ENCODE measurements around the gene ZG16. TPM values are rescaled to one million over a fixed set of nuclear protein-coding genes. Genes with fewer than 3 reads are reported as not detected.

Gene ZG16
- total and polyA plus RNA-seq, 2 of the 8 experiments (the other 6 are each of a cell fraction or from before 2014, with no cell fraction given): not detected

DNA sequence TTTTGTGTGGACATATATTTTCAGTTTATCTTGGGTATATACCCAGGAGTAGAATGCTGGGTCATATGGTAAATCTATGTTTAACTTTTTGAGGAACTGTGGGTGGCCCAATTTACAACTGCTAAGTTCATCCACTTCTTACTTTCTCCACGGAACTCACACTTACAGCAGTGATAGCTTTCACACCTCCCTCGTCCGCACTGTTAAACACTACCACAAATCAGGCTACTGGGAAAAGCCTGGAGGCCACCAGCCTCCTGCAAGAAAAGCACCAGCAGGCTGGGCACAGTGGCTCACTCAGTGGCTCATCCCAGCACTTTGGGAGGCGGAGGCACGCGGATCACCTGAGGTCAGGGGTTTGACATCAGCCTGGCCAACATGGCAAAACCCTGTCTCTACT is 14.7 kb upstream of the ZG16 start:
- Histone ChIP-seq H3K14ac (ENCODE audit: insufficient read length) (no peak overlapping the region), H3K23me2 (ENCODE audit: low read depth, low read length) (no peaks in the 10 kb centered on the region), H4K5ac (ENCODE audit: insufficient read length, low read depth, low read length) (no peak overlapping the region), H2BK120ac (replicated peaks; ENCODE audit: low read depth, low read length) (no peak overlapping the region), H3K4me2 (ENCODE audit: insufficient read depth in 1 of 2, low read depth in 2 of 2, low read length in 2 of 2) (no peak overlapping the region), H4K20me1 (replicated peaks in 1 of 2; ENCODE audit: control insufficient read depth in 1 of 2, insufficient read depth in 2 of 2, low read length in 2 of 2) (no peaks in the 10 kb centered on the region), H3K23ac (ENCODE audit: insufficient read length) (no peak overlapping the region), H2BK5ac (ENCODE audit: low read depth, low read length) (no peak overlapping the region), H2AK5ac (ENCODE audit: low read depth, low read length) (no peak overlapping the region), H3K79me2 (ENCODE audit: control insufficient read depth in 1 of 2, insufficient read depth in 2 of 2, low read length in 2 of 2) (no peaks in the 10 kb centered on the region), H2BK15ac (ENCODE audit: low read length) (no peak overlapping the region), H3K56ac (replicated peaks; ENCODE audit: insufficient read length, low read depth, low read length) (no peak overlapping the region), H3K18ac (ENCODE audit: extremely low read depth, low read length) (no peak overlapping the region), H4K8ac (ENCODE audit: extremely low read depth, insufficient read depth, low read length) (no peak overlapping the region), H2AFZ (ENCODE audit: low read length) (no peak overlapping the region), H3K4ac (replicated peaks; ENCODE audit: insufficient read length, low read depth, low read length) (no peak overlapping the region), H3K9ac (replicated peaks in 1 of 4; ENCODE audit: extremely low read depth in 1 of 4, low read depth in 3 of 4, low read length in 3 of 4) (no peak overlapping the region), H3K27me3 (replicated peaks in 1 of 4; ENCODE audit: control insufficient read depth in 3 of 4, extremely low read depth in 1 of 4, insufficient read depth in 3 of 4, low read length in 3 of 4) (no peaks in the 10 kb centered on the region), H2BK12ac (ENCODE audit: low read depth, low read length) (no peak overlapping the region), H3K4me3 (ENCODE audit: extremely low read depth in 1 of 4, insufficient read depth in 2 of 4, low read depth in 3 of 4, low read length in 4 of 4) (no peak overlapping the region), H3K27ac (ENCODE audit: low read depth, low read length) (no peak overlapping the region), H3K79me1 (ENCODE audit: low read depth, low read length) (no peaks in the 10 kb centered on the region), H2BK20ac (ENCODE audit: low read length) (no peak overlapping the region), H4K91ac (replicated peaks; ENCODE audit: insufficient read length, low read length) (no peak overlapping the region), H3K9me3 (ENCODE audit: insufficient read depth in 2 of 2, low read depth in 1 of 2, low read length in 1 of 2) (no peaks in the 10 kb centered on the region), H3K4me1 (replicated peaks in 1 of 4; ENCODE audit: control insufficient read depth in 3 of 4, insufficient read depth in 4 of 4, low read length in 3 of 4) (no peaks in the 10 kb centered on the region), H3K36me3 (ENCODE audit: control insufficient read depth in 2 of 4, insufficient read depth in 4 of 4, low read length in 3 of 4) (no peaks in the 10 kb centered on the region)
- CTCF ChIA-PET (ENCODE audit: partially characterized antibody): interaction anchor here (1.1 kb wide), 1 partner anchor 85 kb away, joined by 5 read pairs; no protein-coding TSS in a partner anchor
- POLR2A ChIA-PET (ENCODE audit: partially characterized antibody): no interaction called here
- FAIRE-seq (no peak), DNase-seq (ENCODE audit: low read depth in 1 of 2, low spot score in 2 of 2) (no peak)
- 95% methylated on average over 6 of the region's 6 CpGs; no CpG with 5 or more reads in 1 of the 2 experiments for WGBS, 2 experiments (ENCODE audit: extremely low coverage in 1 of 2, insufficient coverage in 1 of 2, insufficient read length in 1 of 2, insufficient replicate concordance in 2 of 2, low coverage in 1 of 2, low lambda C conversion rate in 2 of 2, missing lambda C conversion rate in 1 of 2)
- TF ChIP-seq RFX5 (IDR thresholded peaks at IDR 0.05; ENCODE audit: borderline replicate concordance, low read depth, low read length): no peak
- TF ChIP-seq YY1 (IDR thresholded peaks at IDR 0.05; ENCODE audit: low read depth, low read length): no peak
- no peak for TF ChIP-seq EZH2 (IDR thresholded peaks at IDR 0.05; ENCODE audit: low read depth, low read length, severe bottlenecking)
- TF ChIP-seq TCF12 (IDR thresholded peaks at IDR 0.05; ENCODE audit: low read depth, low read length): no peak
- TF ChIP-seq CHD2 (IDR thresholded peaks at IDR 0.05; ENCODE audit: low read length): no peak
